Epithelial cell of proximal tubule (primary cell): ENCODE data around the gene SKAP2. TPM values are rescaled to one million over a fixed set of nuclear protein-coding genes. Genes with fewer than 3 reads are reported as not detected.

Experiments
- DNase-seq: peaks from one replicate; pipeline ENCODE4 v3.0.0-alpha.2; 2011; ENCODE audit warnings: low read depth
- H3K4me3 ChIP-seq: 2 replicates; pipeline ENCODE4 v1.5.1; 2011; ENCODE audit warnings: low read depth, mild to moderate bottlenecking, low read length
- total RNA-seq: library from RNA; depleted of rRNA; stranded (reverse); fragments of >200 nt; gene quantifications from 2 replicates; pipeline ENCODE4 v1.2.3, GENCODE V29; 2015
- TF ChIP-seq, protein P1 (sequence below): conservative IDR thresholded peaks from 2 replicates; pipeline ENCODE4 v1.5.1; 2012; ENCODE audit warnings: low read depth, mild to moderate bottlenecking, low read length

The SKAP2 gene
- total RNA-seq, 1 donor from 2014 or later, result 31.5 TPM

DNA sequence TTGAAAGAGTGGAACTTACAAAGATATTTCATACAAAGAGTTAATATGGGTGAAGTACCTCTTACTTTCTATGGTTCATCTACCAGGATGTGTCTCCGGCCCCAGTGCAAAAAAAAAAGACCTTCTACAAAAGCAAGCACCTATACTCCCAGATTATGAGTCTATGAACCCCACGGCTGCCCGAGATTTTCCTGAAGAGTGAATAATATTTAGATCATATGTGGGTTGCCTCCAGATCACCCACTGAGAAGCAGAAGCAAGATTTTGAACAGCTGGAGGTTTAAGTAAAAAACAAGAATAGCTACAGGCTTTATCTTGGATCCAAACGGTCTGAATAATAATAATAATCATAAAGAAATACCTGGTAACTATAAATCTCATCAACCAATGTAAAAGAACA, 207.7 kb downstream of the SKAP2 start:
- DNase-seq, result no peak
- TF ChIP-seq, protein P1, sequence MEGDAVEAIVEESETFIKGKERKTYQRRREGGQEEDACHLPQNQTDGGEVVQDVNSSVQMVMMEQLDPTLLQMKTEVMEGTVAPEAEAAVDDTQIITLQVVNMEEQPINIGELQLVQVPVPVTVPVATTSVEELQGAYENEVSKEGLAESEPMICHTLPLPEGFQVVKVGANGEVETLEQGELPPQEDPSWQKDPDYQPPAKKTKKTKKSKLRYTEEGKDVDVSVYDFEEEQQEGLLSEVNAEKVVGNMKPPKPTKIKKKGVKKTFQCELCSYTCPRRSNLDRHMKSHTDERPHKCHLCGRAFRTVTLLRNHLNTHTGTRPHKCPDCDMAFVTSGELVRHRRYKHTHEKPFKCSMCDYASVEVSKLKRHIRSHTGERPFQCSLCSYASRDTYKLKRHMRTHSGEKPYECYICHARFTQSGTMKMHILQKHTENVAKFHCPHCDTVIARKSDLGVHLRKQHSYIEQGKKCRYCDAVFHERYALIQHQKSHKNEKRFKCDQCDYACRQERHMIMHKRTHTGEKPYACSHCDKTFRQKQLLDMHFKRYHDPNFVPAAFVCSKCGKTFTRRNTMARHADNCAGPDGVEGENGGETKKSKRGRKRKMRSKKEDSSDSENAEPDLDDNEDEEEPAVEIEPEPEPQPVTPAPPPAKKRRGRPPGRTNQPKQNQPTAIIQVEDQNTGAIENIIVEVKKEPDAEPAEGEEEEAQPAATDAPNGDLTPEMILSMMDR, result no peak
- H3K4me3 ChIP-seq, result no peak overlapping the region

DNA sequence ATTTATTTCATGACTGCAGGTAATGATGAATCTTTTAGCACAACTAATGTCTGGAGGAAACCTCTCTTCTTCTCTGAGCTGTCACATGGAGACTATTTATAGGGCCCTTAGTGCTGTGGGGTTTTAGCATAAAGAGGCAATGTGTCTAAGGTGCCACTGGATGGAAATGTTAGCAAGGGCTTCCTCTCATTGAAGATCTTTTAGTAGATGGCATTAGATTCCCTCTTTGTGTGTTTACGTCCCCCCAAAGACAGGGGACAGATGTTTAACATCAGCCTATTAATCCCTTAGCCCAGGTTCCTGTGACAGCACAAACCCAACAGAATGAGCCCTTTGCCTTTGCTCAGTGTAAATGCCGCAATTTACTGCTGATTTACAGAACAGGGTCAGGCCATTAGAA, 208.6 kb downstream of the SKAP2 start:
- no peak for DNase-seq
- TF ChIP-seq, protein P1, result no peak

DNA sequence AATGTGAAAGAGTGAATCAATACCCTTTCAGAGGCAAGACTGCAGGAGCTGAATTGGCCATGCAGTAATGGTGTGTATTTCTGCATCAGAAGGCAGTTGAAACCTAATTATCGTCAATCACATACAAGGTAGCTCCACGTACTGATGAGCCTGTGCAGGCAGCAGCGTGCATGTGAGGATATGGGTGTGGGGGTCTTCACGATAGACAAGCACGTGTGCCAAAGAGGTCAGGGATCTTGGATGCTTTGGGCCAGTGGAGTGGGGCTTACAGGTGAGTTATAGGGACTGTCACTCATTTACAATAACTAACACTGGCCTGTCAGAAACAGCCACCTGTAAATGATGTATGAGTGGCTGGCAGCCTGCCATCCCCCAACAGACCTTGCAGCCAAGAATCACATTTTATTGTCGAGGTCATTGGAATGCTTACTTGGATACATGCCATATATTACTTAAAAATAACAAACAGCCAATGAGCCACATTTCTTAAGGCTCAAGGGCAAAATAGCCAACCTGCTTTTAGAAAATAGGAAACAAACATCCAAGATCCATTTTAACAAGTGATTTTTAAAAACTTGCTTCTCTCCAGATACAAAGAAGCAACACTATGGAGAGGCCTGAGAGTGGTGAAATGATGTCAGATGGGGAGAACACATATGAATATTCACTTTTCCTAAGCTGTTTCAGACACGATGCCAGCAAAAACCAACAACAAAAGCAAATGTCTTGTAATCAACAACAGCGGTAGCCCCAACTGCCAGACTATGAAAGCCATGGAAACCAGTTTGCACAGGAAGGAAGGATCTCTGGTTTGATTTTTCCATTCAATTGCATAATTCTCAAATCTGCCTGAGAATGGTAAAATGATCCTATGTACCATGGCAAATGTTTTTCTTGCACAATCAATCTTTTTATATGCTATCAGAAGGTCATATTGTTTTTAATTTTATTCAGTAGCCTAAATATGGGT, 210.7 kb downstream of the SKAP2 start:
- TF ChIP-seq, protein P1, result no peak
- DNase-seq, result peak; percentile 46
- no peak overlapping the region for H3K4me3 ChIP-seq

More for the DNA sequence above, 208.6 kb downstream of the SKAP2 start:
- H3K4me3 ChIP-seq, result no peak overlapping the region

DNA sequence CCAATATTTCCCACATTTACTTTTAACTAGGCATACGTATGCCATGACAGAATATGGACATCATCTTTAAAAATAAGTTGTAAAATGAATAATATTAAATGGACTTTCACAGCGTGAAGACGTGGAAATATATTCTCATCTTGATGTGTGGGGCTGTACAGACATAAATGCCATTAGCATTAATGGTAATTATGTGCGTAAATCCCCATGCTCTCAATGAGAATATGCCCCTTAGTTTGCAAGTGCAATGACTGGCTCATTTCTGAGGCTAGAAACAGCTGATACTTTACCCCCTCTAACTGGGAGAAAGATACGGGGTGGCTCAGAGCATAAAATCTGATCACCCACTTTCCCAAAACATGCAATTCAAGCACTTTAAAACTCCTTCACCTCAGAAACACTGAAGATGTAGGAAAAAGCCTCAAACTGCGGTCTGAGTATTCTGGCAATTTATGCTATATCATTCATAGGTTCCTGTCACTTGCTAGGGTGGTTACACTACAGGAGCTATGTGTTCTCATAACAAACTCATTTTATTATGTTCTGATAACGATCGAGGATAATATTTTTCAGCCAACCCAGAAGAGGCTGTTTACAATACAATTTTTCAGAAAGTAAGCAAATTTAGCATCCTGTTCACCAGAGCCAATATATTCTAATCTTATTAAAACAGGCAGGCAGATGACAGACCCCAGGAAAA, 211.8 kb downstream of the SKAP2 start:
- H3K4me3 ChIP-seq, result no peak overlapping the region
- TF ChIP-seq, protein P1, result no peak
- no peak for DNase-seq

DNA sequence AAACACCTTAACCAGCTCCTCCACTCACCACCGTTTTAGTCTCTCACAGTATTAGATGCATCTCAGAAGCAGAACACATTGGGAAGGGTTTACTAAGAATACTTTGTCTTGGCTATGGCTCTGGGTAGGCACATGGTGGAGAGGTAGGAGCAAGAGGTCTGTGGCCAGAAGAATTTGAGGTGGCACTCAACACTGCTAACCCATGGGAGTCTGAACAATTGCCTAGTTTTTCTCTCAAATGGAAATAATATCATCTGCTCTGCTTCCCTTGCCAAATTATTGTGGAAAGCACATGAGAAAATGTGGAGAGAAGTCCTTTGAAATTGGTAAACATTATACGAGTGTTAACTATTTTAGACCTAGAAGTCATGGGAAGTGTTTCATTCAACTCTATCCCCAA, 214.3 kb downstream of the SKAP2 start:
- DNase-seq, result no peak
- no peak overlapping the region for H3K4me3 ChIP-seq
- TF ChIP-seq, protein P1, result no peak

DNA sequence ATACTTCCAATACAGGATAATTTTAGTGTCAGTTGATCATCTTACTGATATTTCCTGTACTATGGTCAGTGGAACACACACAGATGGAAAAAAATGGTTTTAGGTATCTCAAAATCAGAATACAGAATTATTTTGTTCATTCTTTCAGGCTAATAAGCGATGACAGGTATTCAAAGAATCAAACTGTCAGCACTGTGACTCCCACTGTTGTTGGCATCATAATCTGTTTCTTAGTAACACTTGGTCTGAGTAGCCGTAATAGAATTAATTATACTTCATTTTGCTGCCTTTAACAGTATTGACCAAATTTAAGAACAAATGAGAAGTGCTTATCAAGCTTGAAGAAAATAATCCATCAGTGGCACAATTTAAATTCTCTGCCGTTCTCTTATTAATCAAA, 215.0 kb downstream of the SKAP2 start:
- H3K4me3 ChIP-seq, result no peak overlapping the region
- no peak for DNase-seq
- TF ChIP-seq, protein P1, result no peak
